ENCODE data around the gene SLC6A3. TPM values are rescaled to one million over a fixed set of nuclear protein-coding genes. Genes with fewer than 3 reads are reported as not detected.

Gene SLC6A3
- total RNA-seq, 1 donor from 2014 or later, result 0.10 TPM

DNA sequence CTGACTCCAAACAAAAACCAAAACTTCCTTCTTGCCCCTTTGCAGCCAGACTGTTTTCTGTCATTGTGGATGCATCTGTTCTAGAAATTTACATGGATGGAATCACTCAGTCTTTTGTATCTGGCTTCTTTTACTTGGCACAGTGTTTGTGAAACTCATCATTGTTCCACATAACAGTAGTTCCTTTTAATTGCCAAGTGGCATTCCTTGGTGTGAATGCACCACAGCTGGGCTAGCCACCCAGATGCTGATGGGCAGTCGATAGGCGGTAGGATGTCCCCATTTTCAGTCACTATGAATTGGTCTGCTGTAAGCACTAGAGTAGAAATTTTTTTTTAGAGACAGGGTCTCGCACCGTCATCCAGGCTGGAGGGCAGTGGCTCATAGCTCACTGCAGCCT lies 94.1 kb downstream of the SLC6A3 start:
- DNase-seq (ENCODE audit: low spot score), result no peak
- H3K4me1 Mint-ChIP-seq (ENCODE audit: unreplicated experiment), result peaks cover 10% of the 10 kb centered on the region

GRCh38 chr5:1349246-1349645 lies 96.0 kb downstream of the SLC6A3 start:
- H3K9me3 Mint-ChIP-seq (ENCODE audit: unreplicated experiment), result no peaks in the 10 kb centered on the region
- no peak overlapping the region for H3K4me3 Mint-ChIP-seq (ENCODE audit: unreplicated experiment)
- no peaks in the 10 kb centered on the region for H3K36me3 Mint-ChIP-seq (ENCODE audit: low read depth, unreplicated experiment)
- no peak for DNase-seq (ENCODE audit: low spot score)
- H3K27me3 Mint-ChIP-seq (ENCODE audit: unreplicated experiment), result peaks cover 6% of the 10 kb centered on the region
- H3K4me1 Mint-ChIP-seq (ENCODE audit: unreplicated experiment), result peaks cover 14% of the 10 kb centered on the region
- no peak for TF ChIP-seq CTCF (IDR thresholded peaks at IDR 0.05; ENCODE audit: unreplicated experiment)
- no peak overlapping the region for H3K27ac Mint-ChIP-seq (ENCODE audit: unreplicated experiment)

More for the DNA sequence above, 94.1 kb downstream of the SLC6A3 start:
- no peak overlapping the region for H3K4me3 Mint-ChIP-seq (ENCODE audit: unreplicated experiment)
- no peaks in the 10 kb centered on the region for H3K36me3 Mint-ChIP-seq (ENCODE audit: low read depth, unreplicated experiment)
- peaks cover 3% of the 10 kb centered on the region for H3K27me3 Mint-ChIP-seq (ENCODE audit: unreplicated experiment)
- H3K27ac Mint-ChIP-seq (ENCODE audit: unreplicated experiment), result no peak overlapping the region
- TF ChIP-seq CTCF (IDR thresholded peaks at IDR 0.05; ENCODE audit: unreplicated experiment), result no peak
- H3K9me3 Mint-ChIP-seq (ENCODE audit: unreplicated experiment), result no peaks in the 10 kb centered on the region

DNA sequence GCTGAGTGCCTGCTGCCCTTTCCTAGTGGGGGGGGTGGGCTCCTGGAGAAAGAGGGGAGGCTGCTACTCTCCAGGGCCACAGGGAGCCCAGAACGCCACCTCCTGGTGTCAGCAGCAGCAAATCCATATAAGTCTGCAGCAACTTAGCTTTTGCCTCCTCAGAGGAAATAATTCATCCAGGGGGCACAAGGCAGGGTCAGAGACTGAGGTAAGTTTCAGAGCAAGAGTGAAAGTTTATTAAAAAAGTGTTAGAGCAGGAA lies 96.3 kb downstream of the SLC6A3 start:
- H3K9me3 Mint-ChIP-seq (ENCODE audit: unreplicated experiment), result no peaks in the 10 kb centered on the region
- TF ChIP-seq CTCF (IDR thresholded peaks at IDR 0.05; ENCODE audit: unreplicated experiment), result no peak
- no peak overlapping the region for H3K4me3 Mint-ChIP-seq (ENCODE audit: unreplicated experiment)
- DNase-seq (ENCODE audit: low spot score), result no peak
- H3K36me3 Mint-ChIP-seq (ENCODE audit: low read depth, unreplicated experiment), result no peaks in the 10 kb centered on the region
- peaks cover 8% of the 10 kb centered on the region for H3K27me3 Mint-ChIP-seq (ENCODE audit: unreplicated experiment)
- no peak overlapping the region for H3K27ac Mint-ChIP-seq (ENCODE audit: unreplicated experiment)
- peaks cover 18% of the 10 kb centered on the region for H3K4me1 Mint-ChIP-seq (ENCODE audit: unreplicated experiment)

DNA sequence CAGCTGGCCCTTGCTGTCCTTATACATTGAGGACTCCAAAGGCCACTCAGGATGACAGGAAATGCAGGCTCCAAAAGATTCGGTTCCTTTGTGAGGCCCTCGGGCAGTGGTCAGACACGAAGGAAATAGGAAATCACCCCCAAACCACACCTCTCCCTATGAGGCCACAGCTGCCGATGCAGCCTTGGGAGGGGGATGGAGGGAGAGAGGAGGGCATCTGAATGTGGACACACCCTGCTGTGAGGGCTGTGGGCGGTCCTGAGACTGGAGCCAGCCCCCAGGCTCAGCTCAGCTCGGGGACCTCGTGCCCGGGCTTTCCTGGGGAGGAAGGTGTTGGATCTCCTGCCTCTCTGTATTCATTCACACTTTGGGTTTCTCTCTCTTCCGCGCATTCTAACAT lies 97.7 kb downstream of the SLC6A3 start:
- peak; percentile 21 for DNase-seq (ENCODE audit: low spot score)
- TF ChIP-seq CTCF (IDR thresholded peaks at IDR 0.05; ENCODE audit: unreplicated experiment), result no peak
- Mint-ChIP-seq H3K27me3 (ENCODE audit: unreplicated experiment) (peaks cover 8% of the 10 kb centered on the region), H3K36me3 (ENCODE audit: low read depth, unreplicated experiment) (no peaks in the 10 kb centered on the region), H3K27ac (ENCODE audit: unreplicated experiment) (no peak overlapping the region), H3K4me1 (ENCODE audit: unreplicated experiment) (peaks cover 19% of the 10 kb centered on the region), H3K4me3 (ENCODE audit: unreplicated experiment) (peak overlapping the region; percentile 69), H3K9me3 (ENCODE audit: unreplicated experiment) (no peaks in the 10 kb centered on the region)

DNA sequence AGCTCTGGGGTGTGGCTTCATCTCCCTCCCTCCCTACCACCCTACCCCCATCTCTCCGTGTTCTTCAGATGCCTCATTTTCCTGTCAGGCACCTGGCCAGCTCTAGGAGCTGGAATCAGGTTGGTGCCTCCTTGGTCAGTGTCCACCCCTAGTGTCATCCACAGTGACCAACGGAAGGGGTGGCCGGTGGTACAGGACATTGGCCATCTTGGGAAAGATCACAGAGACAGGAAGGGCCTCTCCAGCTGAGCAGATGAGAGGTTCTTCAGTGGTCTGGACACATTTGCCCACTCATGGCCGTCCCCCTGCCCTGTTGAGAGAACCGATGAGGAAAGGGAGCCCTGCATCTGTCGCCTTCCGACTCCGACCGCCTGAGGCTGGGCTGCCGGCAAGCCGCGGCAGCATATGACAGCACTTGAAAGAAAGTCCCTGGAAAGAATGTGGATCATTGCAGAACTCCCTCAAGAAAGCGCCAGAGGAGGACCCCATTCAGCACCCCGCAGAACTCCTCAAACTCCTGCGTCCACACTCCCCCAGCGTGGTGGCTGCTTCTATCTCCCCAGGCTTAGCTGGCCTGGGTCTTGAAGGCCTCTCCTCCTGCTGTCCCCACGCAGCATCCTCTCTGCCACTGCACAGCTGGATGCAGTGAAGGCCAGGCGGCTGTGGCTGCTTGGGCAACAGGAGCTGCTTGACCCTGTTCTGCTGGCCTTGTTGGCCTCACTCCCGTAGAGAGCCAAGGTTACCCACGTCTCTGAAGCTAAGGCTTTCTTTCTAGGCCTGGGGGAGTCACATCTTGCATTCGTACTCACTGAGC lies 98.4 kb downstream of the SLC6A3 start:
- peaks cover 4% of the 10 kb centered on the region for H3K36me3 Mint-ChIP-seq (ENCODE audit: low read depth, unreplicated experiment)
- H3K9me3 Mint-ChIP-seq (ENCODE audit: unreplicated experiment), result no peaks in the 10 kb centered on the region
- TF ChIP-seq CTCF (IDR thresholded peaks at IDR 0.05; ENCODE audit: unreplicated experiment), result no peak
- peak overlapping the region; percentile 69 for H3K4me3 Mint-ChIP-seq (ENCODE audit: unreplicated experiment)
- no peak for DNase-seq (ENCODE audit: low spot score)
- H3K27ac Mint-ChIP-seq (ENCODE audit: unreplicated experiment), result no peak overlapping the region
- H3K27me3 Mint-ChIP-seq (ENCODE audit: unreplicated experiment), result peaks cover 8% of the 10 kb centered on the region
- H3K4me1 Mint-ChIP-seq (ENCODE audit: unreplicated experiment), result peaks cover 19% of the 10 kb centered on the region

Measured in endothelial cell (in vitro differentiated cells).